Effector memory CD8-positive, alpha-beta T cell (primary cell): Measurements from ENCODE around the gene DNLZ.

Experiments
- ATAC-seq: fragments of 150-1000 bp; cut with Tn5 transposase; replicated peaks from 2 replicates; pipeline ENCODE4 v1.10.0; 2021; ENCODE audit warnings: mild to moderate bottlenecking, moderate library complexity
- DNase-seq, 3 experiments: peaks; one replicate each; pipeline ENCODE4 v3.0.0; 2021
- H3K27ac Mint-ChIP-seq, 2 donors: one replicate each; pipeline ENCODE4 v1.8.0; 2022; ENCODE audit warnings: mild to moderate bottlenecking in 2 of 2, mixed read lengths in 2 of 2, moderate library complexity in 2 of 2
- H3K27me3 Mint-ChIP-seq, 2 donors: one replicate each; pipeline ENCODE4 v1.8.0; 2022; ENCODE audit warnings: mixed read lengths in 2 of 2
- H3K36me3 Mint-ChIP-seq: one replicate; pipeline ENCODE4 v1.8.0; 2022; ENCODE audit warnings: mild to moderate bottlenecking, moderate library complexity, mixed read lengths; ENCODE audit not compliant: insufficient read depth
- H3K4me1 Mint-ChIP-seq, 2 donors: one replicate each; pipeline ENCODE4 v1.8.0; 2022; ENCODE audit warnings: low read depth in 2 of 2, mixed read lengths in 2 of 2
- H3K4me3 Mint-ChIP-seq, 2 donors: one replicate each; pipeline ENCODE4 v1.8.0; 2022; ENCODE audit warnings: mild to moderate bottlenecking in 2 of 2, mixed read lengths in 2 of 2, moderate library complexity in 2 of 2
- H3K9me3 Mint-ChIP-seq, 2 donors: one replicate each; pipeline ENCODE4 v1.8.0; 2022; ENCODE audit warnings: mixed read lengths in 2 of 2

DNLZ gene

DNA sequence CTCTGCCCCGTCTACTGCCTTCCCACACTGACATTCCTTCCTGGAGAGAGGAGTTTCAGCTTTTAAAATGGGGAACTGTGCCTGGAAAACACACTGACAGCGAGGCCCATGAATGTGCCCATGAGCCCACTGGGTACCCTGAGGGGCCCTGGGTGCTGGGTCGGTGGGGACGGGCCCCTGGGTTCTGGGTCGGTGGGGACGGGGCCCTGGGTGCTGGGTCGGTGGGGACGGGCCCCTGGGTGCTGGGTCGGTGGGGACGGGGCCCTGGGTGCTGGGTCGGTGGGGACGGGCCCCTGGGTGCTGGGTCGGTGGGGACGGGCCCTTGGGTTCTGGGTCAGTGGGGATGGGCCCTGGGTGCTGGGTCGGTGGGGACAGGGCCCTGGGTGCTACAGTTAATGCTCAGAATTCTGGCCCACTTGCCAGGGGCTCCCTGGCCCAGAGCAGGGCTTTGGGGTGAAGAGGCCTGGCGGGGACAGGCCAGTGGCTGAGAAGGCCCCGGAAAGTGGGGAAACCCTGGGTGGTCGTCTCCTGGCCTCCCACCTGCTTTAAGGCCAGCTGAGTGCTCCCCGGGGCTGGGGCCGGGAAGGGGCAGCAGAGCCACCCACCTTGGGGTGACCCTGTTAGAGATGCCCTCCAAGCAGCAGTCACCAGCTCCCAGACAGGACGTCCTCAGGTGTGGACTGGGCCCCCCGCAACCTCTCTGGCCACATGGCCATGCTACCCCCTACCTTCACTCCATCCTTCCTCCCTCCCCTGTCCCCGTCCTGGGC is 33.7 kb downstream of the DNLZ start:
- DNase-seq (no peak), ATAC-seq (no peak)
- Mint-ChIP-seq H3K4me3 (no peak overlapping the region), H3K27ac (no peak overlapping the region), H3K27me3 (no peaks in the 10 kb centered on the region), H3K36me3 (peaks cover 3% of the 10 kb centered on the region), H3K9me3 (no peaks in the 10 kb centered on the region), H3K4me1 (peaks cover 0 to 2% of the 10 kb centered on the region in 2 donors)

DNA sequence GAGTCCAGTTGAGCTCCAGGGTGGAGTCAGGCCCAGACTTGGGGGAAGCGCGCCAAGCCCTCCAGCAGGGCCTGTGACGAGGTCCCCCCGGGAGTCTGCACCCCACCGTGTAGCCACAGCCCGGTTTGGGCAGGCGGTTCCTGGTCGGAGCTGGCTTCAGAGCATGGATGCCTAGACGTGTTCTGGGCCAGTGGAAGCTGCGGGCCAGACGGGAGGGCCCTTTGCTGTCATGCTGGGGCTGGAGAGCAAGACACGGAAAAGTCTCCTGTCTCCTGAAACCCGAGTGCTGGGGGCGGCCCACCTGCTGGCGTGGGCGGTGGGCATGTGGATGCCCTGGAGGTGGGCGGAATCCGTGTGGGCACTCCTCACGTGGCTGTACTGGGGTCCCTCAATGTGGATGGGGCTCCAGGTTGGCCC is 34.3 kb downstream of the DNLZ start:
- H3K4me1 Mint-ChIP-seq = peaks cover 0 to 2% of the 10 kb centered on the region in 2 donors
- no peaks in the 10 kb centered on the region for H3K27me3 Mint-ChIP-seq
- peaks cover 3% of the 10 kb centered on the region for H3K36me3 Mint-ChIP-seq
- ATAC-seq (no peak), DNase-seq (no peak)
- peak overlapping the region in 1 of 2 donors; percentile 48 for H3K4me3 Mint-ChIP-seq
- no peaks in the 10 kb centered on the region for H3K9me3 Mint-ChIP-seq
- peak overlapping the region in 1 of 2 donors; percentile 63 for H3K27ac Mint-ChIP-seq

DNA sequence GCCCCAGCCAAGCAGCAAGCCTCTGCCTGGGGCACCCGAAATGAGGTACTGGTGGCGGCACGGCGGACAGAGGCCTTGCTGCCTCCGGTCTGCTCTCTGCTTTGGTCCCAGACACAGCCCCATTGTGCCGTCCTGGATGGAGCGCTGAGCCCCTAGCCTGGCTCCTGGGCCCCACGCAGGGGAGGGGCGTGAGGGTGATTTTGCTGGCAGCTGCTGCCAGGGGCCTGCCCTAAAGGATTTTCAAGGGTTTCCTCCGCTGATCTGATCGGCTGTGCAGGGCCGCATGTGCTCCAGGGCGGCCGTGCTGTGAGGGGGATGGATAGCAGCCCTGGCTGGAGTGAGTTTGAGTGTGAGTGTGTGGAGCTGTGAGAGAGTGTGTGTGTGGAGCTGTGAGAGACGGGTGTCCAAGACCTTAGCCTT is 34.9 kb downstream of the DNLZ start:
- no peaks in the 10 kb centered on the region for H3K27me3 Mint-ChIP-seq
- peak overlapping the region in 1 of 2 donors; percentile 63 for H3K27ac Mint-ChIP-seq
- no peak for DNase-seq
- H3K36me3 Mint-ChIP-seq = peaks cover 3% of the 10 kb centered on the region
- H3K4me1 Mint-ChIP-seq = peaks cover 0 to 2% of the 10 kb centered on the region in 2 donors
- no peaks in the 10 kb centered on the region for H3K9me3 Mint-ChIP-seq
- ATAC-seq = no peak
- H3K4me3 Mint-ChIP-seq = peak overlapping the region; percentile 48 to 54

DNA sequence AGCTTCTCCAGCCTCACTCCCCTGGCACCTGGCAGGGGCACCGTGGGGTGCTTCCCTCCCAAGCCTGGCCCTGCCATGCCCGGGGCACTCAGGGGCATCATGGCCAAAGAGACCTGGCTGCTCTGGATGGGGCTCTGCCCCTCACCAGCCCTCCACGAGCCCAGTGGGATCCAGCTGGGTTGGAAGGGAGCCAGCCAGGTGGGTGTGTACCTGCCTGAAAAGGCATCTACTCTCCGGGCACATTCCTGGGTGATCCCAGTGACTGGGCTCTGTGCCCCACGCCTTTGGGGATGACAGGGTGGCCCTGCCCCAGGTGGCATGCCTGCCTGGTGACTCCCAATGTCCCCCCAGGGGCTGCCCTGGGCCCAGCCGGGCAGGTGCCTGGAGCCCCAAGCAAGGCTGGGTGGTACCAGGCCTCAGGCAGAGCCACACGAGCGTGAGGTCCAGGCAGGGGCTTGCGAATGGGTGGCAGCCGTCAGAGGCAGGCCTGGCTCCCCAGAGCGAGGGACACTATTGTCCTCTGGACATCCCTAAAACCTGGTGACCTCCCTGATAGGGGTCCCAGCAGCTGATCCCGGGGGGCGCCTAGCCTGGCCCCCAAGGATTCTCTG is 35.4 kb downstream of the DNLZ start:
- Mint-ChIP-seq H3K36me3 (peaks cover 3% of the 10 kb centered on the region), H3K4me3 (peak overlapping the region in 1 of 2 donors; percentile 48), H3K27me3 (no peaks in the 10 kb centered on the region), H3K27ac (peak overlapping the region in 1 of 2 donors; percentile 63), H3K4me1 (peaks cover 0 to 4% of the 10 kb centered on the region in 2 donors), H3K9me3 (no peaks in the 10 kb centered on the region)
- DNase-seq (no peak), ATAC-seq (no peak)

DNA sequence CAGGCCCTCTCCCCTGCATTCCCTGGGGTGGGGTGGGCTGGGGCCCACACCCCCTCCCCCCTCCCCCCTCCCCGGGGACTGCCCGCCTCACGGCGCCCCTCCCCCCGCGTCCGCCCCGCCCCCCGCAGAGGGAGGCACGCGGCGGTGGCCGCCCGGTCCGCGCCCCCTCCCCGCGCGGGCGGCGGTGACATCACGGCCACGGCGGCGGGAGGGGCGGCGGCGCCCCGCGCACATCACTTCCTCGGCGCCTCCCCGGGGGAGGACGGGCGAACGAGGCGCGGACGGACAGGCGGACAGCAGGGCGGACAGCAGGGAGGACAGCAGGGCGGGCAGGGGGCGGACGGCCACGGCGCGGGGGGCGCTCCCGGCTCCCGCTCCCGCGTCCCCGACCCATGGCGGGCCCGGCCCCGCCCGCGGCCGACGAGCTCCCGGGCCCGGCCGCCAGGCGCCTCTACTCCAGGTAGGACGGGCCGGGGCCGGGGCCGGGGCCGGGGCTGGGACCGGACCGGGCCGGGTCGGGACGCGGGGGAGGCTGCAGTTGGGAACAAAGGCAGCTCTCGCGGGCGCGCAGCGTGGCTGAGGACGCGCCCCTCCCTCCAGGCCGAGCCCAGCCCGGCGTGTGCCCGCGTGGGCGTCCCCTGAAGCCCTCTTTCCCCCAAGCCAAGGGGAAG is 36.1 kb downstream of the DNLZ start, which contains the start of gene GPSM1:
GPSM1 (plus strand) TSS at position 236 of the 671 bp plus-strand sequence; CDS start at position 393, 157 bp downstream.
- Mint-ChIP-seq H3K4me3 (peak within 1 kb of the TSS; percentile 67 to 74), H3K4me1 (peaks cover 0 to 3% of the 10 kb centered on the region in 2 donors), H3K27me3 (no peaks in the 10 kb centered on the region), H3K36me3 (peaks cover 3% of the 10 kb centered on the region), H3K27ac (peak within 1 kb of the TSS in 1 of 2 donors; percentile 63), H3K9me3 (no peaks in the 10 kb centered on the region)
- DNase-seq (no peak), ATAC-seq (peak; percentile 76)

DNA sequence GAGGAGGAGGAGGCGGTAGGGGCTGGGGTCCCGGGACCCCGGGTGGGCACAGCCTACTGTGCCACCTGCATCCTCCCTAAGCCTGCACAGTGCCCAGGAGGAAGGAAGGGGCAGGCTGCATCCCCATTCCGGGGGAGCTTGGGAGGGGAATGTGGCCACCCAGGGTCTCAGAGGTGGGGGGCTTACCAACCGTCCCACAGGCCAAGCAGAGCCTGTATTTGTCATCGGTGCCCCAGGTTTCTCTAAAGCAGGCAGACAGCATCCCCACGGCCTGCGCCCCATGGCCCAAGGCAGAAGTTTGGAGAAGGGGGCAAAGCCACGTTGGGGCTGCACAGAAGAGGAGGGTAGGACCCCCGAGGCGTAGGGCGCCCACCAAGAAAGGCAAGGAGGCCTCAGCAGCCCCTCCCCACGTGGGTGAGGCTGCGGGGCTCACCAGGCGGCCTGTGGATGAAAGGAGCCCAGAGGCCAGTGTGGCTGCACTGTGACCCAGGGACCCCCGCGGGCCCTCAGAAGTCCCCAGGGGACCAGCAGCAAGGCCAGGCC is 36.7 kb downstream of the DNLZ start:
- Mint-ChIP-seq H3K4me3 (peak overlapping the region; percentile 67 to 74), H3K27me3 (no peaks in the 10 kb centered on the region), H3K9me3 (no peaks in the 10 kb centered on the region), H3K4me1 (peaks cover 0 to 3% of the 10 kb centered on the region in 2 donors), H3K27ac (no peak overlapping the region), H3K36me3 (no peaks in the 10 kb centered on the region)
- ATAC-seq (no peak), DNase-seq (no peak)

DNA sequence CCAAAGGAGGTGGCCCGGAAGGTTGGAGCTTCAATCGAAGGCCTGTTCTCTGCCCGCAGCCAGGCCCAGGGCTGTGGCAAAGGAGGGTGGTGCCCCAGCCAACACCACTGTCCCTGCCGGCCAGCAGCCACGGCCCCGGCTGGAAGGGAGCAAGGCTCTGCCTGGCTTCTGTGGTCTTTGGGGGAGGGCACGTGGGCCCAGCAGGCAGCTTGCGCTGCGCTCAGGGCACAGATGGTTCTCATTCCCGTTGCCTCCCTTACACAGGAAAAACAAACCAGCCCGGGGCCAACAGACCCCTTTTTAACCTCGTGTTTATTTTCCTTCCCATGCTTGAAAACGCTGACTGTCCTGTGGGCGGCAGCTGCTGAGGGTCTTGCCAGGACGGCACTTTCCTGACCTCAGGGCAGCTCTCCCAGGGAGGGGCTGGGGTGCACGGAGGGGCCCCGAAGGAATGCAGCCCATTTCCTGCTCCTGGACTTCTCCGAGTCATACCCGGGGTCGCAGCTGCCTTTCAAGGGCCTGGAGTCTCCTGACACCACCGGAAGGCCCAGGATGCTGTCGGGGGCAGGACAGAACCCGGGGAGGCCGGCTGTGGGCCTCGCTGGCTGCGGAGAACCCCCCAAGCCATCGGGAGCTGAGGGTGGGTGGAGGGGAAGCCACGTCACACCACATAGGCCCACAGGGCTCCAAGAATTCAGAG is 37.3 kb downstream of the DNLZ start:
- H3K4me3 Mint-ChIP-seq = peak overlapping the region; percentile 67 to 74

DNA sequence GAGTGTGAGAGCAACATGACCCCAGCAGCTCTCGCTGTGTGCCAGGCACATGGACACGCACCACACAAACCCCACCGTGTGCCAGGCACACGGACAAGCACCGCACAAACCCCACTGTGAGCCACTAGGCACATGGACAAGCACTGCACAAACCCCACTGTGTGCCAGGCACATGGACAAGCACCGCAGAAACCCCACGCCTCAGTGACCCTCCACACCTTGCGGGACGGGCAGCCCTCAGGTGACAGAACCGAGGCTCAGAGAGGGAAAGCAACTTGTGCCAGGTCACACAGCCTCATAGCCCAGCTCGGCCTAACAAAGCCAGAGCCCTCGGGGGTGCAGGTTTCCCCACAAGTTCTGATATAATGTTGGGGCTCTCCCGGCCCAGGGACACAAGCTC is 38.2 kb downstream of the DNLZ start:
- H3K9me3 Mint-ChIP-seq = no peaks in the 10 kb centered on the region
- H3K27ac Mint-ChIP-seq = no peak overlapping the region
- no peaks in the 10 kb centered on the region for H3K27me3 Mint-ChIP-seq
- H3K4me3 Mint-ChIP-seq = no peak overlapping the region
- ATAC-seq = no peak
- peaks cover 0 to 2% of the 10 kb centered on the region in 2 donors for H3K4me1 Mint-ChIP-seq
- H3K36me3 Mint-ChIP-seq = no peaks in the 10 kb centered on the region
- DNase-seq = no peak

More for the DNA sequence above, 37.3 kb downstream of the DNLZ start:
- DNase-seq (no peak), ATAC-seq (no peak)
- Mint-ChIP-seq H3K4me1 (peaks cover 0 to 2% of the 10 kb centered on the region in 2 donors), H3K27ac (no peak overlapping the region), H3K9me3 (no peaks in the 10 kb centered on the region), H3K27me3 (no peaks in the 10 kb centered on the region), H3K36me3 (no peaks in the 10 kb centered on the region)

DNA sequence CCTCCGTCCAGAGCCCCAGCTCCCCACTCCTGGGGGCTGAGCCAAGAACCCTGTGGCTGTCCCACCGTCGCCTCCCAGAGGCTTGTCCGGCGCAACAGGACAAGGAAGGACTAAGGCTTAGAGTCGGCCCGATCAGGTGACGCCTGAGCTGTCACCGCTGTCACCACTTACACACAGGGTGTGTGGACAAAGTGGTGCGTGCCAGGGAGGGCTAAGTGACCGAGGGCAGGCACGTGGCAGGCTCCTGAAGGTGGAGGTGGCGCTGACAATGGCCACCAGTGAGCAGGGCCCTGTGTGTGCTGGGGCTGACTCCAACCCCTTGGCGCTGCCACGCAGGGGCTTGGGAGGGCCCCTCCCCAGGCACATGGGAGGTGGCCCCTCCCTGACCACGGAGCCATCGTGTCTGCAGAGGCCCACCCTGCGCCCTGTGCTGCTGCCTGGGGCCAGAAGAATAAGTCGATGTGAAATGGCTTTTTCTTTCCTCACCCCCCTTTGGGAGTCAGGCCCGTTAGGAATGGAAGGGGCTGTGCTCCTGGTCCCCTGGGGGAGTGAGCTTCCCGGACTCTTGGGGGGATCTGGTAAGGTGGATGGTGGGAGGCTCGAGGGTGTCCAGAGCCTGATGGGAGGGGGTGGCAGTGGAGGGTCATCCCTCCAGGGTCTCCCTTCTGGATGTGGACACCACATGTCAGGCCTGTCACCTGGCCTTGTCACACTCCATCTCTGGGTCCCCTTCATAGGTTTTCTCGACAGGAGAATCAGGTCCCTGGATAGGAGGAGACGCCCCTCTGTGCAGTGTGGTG is 38.8 kb downstream of the DNLZ start:
- no peak for DNase-seq
- no peaks in the 10 kb centered on the region for H3K9me3 Mint-ChIP-seq
- no peak for ATAC-seq

DNA sequence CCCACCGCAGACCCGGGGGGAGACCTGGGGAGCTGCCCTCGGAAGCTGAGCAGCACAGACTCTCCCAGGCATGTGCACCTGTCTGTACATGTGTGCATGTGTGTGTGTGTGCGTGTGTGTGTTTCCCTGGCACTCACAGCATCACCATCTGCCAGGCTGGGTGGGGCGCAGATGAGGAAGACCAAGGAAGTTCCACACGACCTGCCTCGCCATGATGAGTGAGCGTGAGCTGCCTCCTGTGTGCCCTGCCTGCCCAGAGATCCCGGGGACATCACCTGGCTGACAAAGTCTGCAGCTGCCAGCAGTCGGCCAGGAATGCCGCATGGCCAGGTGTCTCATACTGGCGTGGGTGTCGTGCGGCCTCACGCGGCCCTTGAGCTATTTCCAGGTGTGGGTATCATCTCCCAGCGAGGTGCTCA is 40.2 kb downstream of the DNLZ start:
- Mint-ChIP-seq H3K9me3 (no peaks in the 10 kb centered on the region), H3K27me3 (no peaks in the 10 kb centered on the region), H3K36me3 (peaks cover 4% of the 10 kb centered on the region), H3K4me3 (no peak overlapping the region), H3K27ac (no peak overlapping the region), H3K4me1 (peaks cover 0 to 2% of the 10 kb centered on the region in 2 donors)
- no peak for ATAC-seq
- DNase-seq = no peak

More for the DNA sequence above, 38.8 kb downstream of the DNLZ start:
- H3K27me3 Mint-ChIP-seq = no peaks in the 10 kb centered on the region
- H3K36me3 Mint-ChIP-seq = no peaks in the 10 kb centered on the region
- H3K4me1 Mint-ChIP-seq = peaks cover 0 to 2% of the 10 kb centered on the region in 2 donors
- H3K27ac Mint-ChIP-seq = no peak overlapping the region
- no peak overlapping the region for H3K4me3 Mint-ChIP-seq

DNA sequence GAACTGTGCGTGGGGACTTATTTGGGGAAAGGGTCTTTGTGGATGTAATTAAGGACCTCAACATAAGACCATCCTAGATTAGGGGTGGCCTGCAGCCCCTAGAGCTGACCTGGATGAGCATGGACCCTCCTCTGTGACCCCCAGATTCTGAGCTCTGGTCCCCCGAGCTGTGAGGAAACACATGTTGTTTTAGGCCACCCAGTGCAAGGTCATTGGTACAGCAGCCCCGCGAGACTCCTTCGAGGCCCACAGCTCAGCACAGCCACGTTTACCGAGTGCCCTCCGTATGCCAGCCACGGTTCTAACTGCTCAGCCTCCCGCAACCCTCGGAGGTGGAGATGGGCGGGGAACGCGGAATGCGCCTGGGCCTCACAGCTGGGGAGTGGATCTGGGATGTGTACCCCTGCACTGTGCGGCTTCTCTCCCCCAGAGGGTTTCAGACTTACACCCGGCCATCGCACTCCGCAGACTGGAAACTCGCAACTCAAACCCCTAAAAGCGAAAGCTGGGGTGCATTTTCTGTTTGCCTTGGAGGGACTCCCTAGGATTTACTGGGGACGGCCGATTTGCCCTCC is 40.7 kb downstream of the DNLZ start:
- ATAC-seq = no peak
- Mint-ChIP-seq H3K4me3 (no peak overlapping the region), H3K27me3 (no peaks in the 10 kb centered on the region)

DNA sequence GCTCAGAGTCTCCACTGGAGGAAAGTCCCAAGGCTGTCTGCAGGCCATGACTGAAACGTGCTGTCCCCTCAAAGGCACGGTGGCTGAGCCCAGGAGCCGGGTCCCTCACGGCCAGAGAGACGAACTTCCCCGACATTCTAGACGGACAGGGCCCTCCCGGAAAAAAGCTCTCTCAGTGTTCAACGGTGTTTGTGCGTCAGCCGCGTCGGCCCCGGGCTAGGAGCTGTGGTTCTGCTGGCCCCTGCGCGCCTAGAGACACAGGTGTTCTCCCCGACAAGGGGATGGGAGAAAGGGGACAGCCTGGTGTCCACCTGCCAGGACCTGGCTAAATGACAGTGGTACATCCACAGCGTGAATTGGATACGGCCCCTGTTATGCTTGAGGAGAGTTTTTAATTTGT is 42.0 kb downstream of the DNLZ start:
- ATAC-seq (no peak), DNase-seq (no peak)
- Mint-ChIP-seq H3K36me3 (peaks cover 11% of the 10 kb centered on the region), H3K4me3 (no peak overlapping the region), H3K9me3 (peaks cover 0 to under 1% of the 10 kb centered on the region in 2 donors), H3K27me3 (no peaks in the 10 kb centered on the region), H3K4me1 (peaks cover 4 to 7% of the 10 kb centered on the region in 2 donors), H3K27ac (no peak overlapping the region)

More for the DNA sequence above, 40.7 kb downstream of the DNLZ start:
- Mint-ChIP-seq H3K9me3 (no peaks in the 10 kb centered on the region), H3K27ac (no peak overlapping the region), H3K4me1 (peaks cover 0 to 2% of the 10 kb centered on the region in 2 donors), H3K36me3 (peaks cover 4% of the 10 kb centered on the region)
- DNase-seq = no peak
